AML-193 (cell line): ENCODE data around the gene LOXHD1.

Experiments
- DNase-seq, 2 experiments: peaks; one replicate each; lab custom pipeline; 2025; lab: John Stamatoyannopoulos, UW

Gene LOXHD1

GRCh38 chr18:46577546-46577945 lies 79.5 kb downstream of the LOXHD1 start:
- DNase-seq, result no peak

GRCh38 chr18:46575851-46576250 lies 81.2 kb downstream of the LOXHD1 start:
- no peak for DNase-seq

DNA sequence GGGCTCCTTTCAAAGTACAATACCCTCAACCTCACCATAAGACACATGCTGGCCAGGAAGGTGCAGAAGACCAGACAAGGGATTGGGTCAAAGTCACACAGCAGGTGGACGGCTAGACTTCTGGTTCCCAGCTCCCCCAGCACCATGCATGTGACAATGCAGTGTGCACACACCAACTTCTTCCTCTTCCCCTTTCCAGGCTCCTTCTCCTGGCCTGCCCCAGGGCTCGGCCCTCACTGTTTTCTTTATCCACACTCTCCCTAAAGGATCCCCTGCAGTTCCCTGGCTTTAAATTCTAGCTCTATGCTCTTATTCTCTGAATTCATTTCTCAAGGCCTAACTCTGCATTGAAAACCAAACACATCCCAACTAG lies 82.3 kb downstream of the LOXHD1 start:
- DNase-seq, result no peak

DNA sequence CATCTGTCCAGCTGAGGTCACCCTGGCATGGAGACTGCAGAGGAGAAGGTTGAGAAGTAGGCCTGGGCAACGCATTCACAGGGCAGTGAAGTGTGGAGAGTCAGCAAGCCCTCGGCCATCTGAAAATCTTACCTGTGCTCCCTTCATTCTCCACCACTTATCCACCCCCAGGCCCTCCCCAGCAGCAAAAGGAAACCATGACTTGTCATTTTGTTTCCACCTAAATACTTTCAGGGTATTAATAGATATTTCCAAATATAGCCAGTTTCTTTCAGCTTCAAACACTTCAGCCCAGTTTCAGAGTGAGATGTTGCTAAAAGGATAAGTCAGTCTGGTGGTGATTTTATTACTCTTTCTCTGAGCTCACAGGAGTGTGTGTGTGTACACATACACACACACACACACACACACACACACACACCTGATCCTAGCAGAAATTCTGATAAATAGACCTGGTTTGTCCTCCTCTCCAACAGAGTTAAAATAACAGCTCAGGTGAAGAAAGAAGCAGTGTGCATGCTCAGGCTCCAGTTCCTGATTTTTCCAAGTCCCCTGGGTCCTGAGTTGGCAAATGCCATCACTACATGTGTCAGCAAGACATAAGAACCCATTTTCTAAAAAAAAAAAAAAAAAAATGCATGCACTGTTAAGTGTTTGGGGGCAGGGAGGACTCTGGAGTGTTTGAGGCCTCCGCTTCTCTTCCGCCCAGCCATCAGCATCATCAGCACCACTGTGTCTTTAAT lies 82.8 kb downstream of the LOXHD1 start:
- no peak for DNase-seq

GRCh38 chr18:46573156-46573555 lies 83.9 kb downstream of the LOXHD1 start:
- no peak for DNase-seq

GRCh38 chr18:46571756-46572155 lies 85.3 kb downstream of the LOXHD1 start:
- no peak for DNase-seq

DNA sequence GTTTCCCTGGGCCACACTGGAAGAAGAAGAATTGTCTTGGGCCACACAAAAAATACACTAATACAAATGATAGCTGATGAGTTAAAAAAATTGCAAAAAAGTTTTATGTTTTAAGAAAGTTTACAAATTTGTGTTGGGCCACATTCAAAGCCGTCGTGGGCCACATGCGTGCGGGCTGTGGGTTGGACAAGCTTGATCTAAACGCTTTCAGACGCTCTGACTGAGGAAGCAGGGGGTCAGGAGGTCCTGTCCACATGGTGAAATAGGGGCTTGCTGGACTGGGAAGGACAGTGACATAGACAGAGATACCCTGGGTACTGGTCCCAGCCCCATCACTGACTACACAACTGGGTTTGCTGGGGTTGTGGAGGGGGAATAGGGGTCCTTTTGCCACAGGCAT lies 86.4 kb downstream of the LOXHD1 start:
- no peak for DNase-seq

GRCh38 chr18:46570134-46570533 lies 86.9 kb downstream of the LOXHD1 start:
- DNase-seq, result no peak

GRCh38 chr18:46569211-46569610 lies 87.8 kb downstream of the LOXHD1 start:
- no peak for DNase-seq

DNA sequence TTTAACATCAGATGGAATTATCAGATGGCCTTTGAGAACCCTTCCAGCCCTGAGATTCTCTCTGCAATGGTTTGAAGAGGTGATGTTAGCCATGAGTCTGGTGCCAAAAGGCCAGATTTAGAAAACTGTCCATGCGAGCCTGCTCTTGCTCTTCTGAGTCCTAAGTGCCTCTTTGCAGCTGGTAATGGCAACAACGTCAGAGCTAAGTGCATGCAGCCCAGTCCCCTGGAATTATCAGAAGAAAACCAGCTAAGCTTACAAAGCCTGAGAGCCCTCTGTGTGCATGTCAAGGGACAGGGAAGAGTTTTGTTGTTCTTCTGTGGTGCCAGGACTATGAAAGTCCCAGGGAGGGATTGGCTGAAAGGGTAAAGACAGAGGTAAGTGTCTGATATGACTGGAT lies 89.8 kb downstream of the LOXHD1 start:
- DNase-seq, result no peak

GRCh38 chr18:46566111-46566510 lies 90.9 kb downstream of the LOXHD1 start:
- DNase-seq, result no peak

DNA sequence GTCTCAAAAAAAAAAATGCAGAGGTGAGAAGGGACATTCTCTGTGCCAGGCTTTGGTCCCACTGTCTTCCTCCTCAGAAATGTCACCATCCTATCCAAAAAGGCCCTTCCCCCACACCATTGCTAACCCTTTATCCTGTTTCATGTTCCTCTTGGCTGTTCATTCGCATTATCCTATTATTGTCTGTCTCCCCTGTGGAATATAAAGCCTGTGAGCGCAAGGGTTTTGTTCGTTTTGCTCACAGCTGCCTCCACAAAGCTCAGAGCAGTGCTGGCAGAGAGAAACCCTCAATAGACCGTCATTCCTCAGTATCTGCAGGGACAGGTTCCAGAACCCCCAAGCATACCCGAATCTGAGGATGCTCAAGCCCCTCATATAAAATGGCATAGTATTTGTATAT lies 91.8 kb downstream of the LOXHD1 start:
- no peak for DNase-seq

GRCh38 chr18:46563317-46563716 lies 93.7 kb downstream of the LOXHD1 start:
- no peak for DNase-seq

DNA sequence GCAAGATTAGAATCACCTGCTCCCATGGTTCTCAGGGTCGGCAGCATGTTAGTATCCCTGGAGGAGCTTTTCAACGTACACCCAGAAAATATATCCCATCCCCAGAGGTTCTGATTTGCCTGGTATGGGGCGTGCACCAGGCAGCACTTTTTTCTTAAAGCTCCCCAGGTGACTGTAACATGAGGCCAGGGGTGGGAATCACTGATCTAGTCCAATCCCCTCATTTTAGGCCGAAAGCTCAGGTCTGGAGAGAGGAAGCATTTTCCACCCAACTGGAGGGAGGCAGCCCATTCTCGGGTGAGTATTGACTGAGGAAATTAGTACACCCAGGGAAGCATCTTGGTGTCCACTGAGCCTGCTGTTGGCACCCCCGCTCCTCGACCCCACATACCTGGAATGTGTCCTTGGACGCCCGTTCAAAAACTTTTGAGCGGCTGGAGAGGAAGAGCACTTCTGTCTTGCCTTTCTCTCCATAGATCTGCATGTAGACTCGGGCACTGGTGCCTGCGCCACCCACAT lies 94.3 kb downstream of the LOXHD1 start:
- no peak for DNase-seq

DNA sequence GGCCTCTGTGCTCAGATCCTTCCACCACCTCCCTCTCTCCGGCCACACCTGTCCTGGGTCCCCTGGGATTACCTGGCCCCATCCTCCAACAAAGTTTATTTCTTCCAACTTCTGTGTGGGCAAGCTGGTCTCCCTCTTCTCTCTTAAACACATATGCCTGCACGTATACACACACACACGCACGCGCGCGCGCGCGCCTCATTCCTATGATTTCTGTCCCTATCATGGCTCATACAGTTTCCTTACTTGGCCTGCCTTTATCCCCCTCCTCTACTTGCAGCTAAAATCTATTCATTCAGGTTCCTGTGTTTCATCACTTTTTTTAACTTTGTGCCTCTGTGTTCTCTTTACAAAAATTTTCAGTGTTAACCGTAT lies 96.4 kb downstream of the LOXHD1 start:
- DNase-seq, result no peak

GRCh38 chr18:46559946-46560670 lies 96.9 kb downstream of the LOXHD1 start:
- DNase-seq, result no peak

DNA sequence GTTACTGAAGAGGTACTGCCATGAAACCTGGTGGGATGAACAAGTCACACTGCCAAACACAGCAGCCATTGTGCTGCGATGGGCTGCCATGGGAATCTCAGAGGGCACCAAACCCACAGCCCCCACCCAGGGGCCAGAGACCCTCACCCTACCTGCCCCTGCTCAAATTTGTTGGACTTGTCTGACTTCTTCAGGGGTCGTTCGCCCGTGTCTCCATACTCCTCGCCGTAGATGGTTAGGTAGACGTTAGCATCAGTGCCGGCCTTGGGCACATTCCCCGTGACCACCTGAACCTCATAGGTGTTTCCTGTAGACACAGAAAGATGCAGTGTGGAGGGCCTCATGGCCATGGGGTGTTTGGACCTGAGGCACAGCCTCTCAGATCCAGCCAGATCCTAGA lies 97.7 kb downstream of the LOXHD1 start:
- no peak for DNase-seq

DNA sequence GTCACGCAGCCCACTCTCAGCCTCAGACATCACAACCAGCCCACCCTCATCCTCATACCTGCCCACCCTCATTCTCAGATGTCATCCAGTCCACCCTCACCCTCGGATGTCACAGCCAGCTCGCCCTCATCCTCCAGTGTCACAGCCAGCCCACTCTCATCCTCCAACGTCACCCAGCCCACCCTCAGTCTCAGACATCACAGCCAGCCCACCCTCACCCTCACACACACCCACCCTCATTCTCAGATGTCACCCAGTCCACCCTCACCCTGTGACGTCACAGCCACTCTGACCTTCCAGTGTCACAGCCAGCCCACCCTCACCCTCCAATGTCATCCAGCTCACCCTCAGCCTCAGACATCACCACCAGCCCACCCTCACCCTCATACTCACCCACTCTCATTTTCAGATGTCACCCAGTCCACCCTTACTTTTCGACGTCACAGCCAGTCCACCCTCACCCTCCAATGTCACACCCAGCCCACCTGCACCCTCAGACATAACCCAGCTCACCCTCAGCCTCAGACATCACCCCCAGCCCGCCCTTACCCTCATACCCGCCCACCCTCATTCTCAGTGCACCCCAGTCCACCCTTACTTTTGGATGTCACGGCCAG lies 100.3 kb downstream of the LOXHD1 start:
- no peak for DNase-seq

DNA sequence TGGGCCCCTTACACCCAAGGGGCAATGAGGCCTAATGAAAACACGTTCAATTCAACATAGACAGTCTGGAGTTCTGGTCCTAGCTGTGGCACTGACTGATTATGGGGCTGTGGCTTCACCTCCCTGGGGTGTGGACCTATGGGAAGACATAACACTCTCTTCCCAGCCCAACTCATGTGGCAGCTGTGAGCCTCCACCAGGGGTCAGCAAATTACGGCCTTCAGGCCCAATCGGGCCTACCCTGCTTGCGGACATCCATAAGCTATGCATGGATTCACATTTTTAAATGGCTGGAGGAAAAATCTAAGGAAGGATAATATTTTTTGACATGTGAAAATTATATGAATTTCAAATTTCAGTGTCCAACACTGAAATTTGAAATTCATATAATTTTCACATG lies 101.3 kb downstream of the LOXHD1 start:
- DNase-seq, result peak in 1 of 2 experiments; percentile 14

DNA sequence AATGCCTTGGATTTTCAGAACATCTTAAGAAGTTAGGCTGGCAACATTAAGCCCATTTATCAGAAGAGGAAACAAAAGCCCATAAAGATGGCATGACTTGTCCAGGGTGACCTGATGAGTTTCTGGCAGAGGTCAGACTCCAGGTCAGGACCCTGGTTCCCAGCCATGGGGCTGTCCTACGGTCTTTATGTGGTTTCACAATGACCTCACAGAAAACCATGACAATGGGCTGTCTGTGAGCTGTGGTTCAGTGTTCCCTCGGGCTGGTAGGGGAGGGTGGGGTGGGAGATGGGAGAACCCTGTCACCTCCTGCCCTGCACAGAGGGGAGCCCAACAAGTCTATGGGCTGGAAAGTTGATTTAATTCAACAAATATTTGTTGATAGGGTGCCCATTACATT lies 101.8 kb downstream of the LOXHD1 start:
- DNase-seq, result no peak

- no peak for DNase-seq
These were observed 102.5 kb downstream of the LOXHD1 start for GRCh38 chr18:46554406-46555080.

GRCh38 chr18:46550609-46551008 lies 106.4 kb downstream of the LOXHD1 start:
- DNase-seq, result no peak

GRCh38 chr18:46547520-46547919 lies 109.5 kb downstream of the LOXHD1 start:
- no peak for DNase-seq
